HG03175 (cell line): ENCODE data around the gene CCRL2.
"Not testable (repeated sequence)": the region's sequence is repeated elsewhere in the genome, so short reads cannot be mapped to it uniquely, and the experiment has no call there.

ENCODE experiments used
- ATAC-seq: cut with Tn5 transposase; IDR thresholded peaks from one replicate; pipeline ENCODE4 v1.9.1; 2021; ENCODE audit warnings: mild to moderate bottlenecking, moderate library complexity; ENCODE audit not compliant: unreplicated experiment

CCRL2 gene

GRCh38 chr3:46401579-46401978 is 5.5 kb upstream of the CCRL2 start:
- ATAC-seq = no peak

DNA sequence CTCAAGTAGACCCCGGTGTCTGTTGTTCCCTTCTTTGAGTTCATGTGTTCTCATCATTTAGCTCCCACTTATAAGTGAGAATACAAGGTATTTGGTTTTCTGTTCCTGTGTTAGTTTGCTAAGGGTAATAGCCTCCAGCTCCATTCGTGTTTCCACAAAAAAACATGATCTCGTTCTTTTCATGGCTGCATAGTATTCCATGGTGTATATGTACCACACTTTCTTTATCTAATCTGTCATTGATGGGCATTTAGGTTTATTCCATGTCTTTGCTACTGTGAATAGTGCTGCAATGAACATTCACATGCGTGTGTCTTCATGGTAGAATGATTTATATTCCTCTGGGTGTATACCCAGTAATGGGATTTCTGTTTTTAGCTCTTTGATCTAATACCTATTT is 4.2 kb upstream of the CCRL2 start:
- ATAC-seq = not testable (repeated sequence)

DNA sequence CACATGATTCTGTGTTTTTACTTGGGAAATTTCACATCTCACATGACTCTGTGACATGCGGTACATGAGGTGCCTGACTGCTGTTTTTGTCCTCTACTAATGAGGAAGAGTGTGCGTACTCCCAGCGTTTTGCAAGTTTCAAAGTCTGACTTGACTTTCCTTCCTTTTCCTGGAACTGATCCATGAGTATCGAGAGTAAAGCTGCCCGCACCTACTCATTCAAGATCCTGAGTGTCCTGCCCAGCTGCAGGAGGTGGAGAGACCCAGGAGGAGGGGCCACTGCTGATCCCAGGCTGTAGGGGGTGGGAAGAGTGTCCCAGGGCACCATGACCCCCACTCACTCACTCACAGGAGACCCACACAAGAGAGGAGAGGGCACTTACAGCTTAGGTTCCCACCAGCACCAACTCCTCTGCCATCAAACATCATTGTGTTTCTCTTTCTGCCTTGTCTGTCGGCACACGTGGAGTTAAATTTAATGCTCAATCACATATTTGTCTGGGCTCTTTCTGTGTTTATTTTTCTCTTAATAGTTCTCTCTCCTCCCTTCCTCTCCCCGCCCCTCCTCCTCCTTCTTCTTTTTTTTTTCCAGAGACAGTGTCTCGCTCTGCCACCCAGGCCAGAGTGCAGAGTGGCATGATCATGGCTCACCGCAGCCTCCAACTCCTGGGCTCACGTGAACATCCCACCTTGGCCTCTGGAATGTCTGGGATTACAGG is 1.6 kb upstream of the CCRL2 start:
- ATAC-seq = no peak

- ATAC-seq = no peak
These were observed 644 bp upstream of the CCRL2 start for GRCh38 chr3:46406443-46406787.

DNA sequence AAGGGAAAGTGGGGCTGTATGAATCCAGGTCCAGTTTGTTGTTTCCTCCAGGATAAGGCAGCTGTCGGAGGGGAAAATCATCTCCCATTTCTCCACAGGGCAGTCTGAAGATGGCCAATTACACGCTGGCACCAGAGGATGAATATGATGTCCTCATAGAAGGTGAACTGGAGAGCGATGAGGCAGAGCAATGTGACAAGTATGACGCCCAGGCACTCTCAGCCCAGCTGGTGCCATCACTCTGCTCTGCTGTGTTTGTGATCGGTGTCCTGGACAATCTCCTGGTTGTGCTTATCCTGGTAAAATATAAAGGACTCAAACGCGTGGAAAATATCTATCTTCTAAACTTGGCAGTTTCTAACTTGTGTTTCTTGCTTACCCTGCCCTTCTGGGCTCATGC is 911 bp downstream of the CCRL2 start:
- no peak for ATAC-seq

GRCh38 chr3:46408853-46409252 is 1.8 kb downstream of the CCRL2 start:
- ATAC-seq = no peak

DNA sequence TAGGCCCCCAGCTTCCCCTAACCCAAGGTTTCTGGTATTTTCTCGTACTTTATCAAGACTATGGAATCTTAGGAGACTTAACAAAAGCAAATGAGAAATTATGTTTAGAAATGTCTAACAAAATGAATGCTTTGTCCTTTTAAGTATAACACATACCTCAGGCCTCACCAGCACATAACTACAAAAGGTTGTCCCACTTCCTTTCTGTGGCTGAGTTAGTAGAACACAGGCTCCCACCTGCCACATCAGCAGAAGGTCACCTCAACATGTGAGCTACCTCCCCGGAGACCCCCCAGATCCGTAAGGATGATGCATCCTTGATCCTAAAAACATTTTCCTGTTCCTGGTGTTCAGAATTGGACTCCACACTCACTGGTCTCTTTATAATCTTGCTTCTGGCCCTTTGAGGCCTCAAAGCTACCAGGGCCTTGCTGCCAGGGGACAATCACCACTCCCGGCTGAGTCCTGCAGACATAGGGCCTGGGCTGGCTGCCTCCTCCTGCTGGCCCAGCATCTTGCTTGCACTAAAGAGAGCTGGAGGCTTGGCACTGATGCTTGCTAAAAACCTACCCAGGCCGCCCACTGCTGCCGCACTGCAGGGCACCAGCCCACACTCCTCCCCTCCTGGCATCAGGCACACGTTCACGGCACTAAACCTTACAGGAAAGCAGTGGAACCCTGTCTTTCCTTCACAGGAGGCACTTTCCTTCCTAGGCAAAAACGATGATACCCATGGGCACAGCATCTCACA is 2.9 kb downstream of the CCRL2 start:
- ATAC-seq = no peak

GRCh38 chr3:46410669-46411068 is 3.6 kb downstream of the CCRL2 start:
- no peak for ATAC-seq

GRCh38 chr3:46411271-46411670 is 4.2 kb downstream of the CCRL2 start:
- no peak for ATAC-seq

DNA sequence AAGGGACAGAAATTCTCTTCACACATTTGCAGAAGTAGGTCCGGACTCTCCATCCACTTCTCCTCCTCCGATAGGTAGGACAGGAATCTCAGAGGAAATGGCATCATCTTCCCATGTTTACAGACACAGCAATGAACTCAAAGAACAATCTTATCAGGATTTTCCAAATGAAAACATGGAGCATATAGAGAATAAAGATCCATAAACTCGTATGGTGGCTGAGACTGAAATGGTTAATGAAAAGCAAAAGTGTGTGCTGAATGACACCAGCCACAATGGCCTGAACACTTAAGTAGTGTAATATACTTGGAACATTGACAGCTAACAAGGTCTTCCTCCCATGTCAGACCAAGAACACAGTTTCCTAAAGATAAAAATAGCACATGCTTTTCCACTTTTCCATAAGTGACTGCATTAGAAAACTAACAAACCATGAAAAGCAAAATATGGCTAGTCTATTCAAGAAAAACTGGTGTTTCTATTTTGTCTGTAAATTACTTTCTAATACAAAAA is 5.8 kb downstream of the CCRL2 start:
- ATAC-seq = no peak

DNA sequence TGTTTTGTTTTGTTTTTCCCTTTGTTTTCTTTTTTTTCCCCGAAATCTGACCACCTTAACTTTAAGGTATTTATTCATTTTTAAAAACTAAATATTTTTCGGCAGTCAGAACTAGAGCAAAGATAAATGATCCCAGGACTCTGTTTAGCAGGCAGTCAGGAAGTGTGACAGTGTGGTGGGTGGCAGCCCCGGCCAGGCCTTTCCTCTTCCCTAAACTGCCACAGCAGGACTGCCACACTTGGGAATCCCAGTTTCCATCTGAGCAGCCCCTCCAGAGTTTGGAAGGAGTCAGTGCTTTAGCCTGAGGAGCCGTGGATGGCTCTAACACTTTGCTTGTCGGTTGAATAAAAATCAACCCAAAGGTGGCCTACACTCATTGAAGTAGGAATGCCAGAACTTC is 6.9 kb downstream of the CCRL2 start:
- no peak for ATAC-seq

DNA sequence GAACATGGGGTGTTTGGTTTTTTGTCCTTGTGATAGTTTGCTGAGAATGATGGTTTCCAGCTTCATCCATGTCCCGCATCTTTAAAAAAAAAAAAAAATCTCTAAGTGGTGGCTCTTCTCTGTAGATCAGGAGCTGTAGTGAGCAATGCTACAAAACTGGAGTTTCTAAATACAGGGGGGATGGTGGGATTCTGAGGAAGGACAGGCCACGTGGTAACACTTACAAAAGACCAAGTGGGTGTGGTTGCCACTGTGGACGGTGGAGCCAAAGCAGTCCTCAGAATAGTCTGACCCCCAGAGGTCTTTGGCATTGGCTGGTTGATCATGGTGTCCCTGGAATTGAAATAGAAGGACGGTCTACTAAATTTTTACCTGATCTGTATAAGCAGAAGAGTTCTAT is 7.7 kb downstream of the CCRL2 start:
- ATAC-seq = no peak

DNA sequence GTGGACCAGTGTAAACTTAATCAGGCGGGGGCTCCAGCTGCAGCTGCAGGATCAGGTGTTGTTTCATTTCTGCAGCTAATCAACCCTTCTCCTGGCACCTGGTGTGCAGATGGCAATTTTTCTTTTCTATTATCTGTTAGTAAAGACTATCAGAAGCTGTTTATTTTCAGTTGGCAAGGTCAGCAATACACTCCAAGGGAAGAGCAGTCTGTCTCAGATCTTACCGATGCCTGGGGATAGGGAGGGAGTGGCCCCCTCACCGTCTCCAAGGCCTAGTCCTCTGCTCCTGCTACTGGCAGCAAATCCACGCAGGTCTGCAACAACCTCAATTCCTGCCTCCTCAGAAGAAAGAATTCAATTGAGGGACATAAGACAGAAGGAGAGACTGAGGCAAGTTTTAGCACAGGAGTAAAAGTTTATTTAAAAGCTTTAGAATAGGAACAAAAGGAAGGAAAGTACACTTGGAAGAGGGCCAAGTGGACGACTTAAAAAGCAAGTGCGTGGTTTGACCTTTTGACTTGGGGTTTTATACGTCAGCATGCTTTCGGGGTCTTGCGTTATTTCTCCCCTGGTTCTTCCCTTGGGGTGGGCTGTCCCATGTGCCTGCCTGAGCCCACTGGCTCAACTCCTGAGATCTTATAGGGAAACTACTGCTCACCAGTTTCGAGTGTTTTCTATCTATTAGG is 9.2 kb downstream of the CCRL2 start:
- no peak for ATAC-seq

DNA sequence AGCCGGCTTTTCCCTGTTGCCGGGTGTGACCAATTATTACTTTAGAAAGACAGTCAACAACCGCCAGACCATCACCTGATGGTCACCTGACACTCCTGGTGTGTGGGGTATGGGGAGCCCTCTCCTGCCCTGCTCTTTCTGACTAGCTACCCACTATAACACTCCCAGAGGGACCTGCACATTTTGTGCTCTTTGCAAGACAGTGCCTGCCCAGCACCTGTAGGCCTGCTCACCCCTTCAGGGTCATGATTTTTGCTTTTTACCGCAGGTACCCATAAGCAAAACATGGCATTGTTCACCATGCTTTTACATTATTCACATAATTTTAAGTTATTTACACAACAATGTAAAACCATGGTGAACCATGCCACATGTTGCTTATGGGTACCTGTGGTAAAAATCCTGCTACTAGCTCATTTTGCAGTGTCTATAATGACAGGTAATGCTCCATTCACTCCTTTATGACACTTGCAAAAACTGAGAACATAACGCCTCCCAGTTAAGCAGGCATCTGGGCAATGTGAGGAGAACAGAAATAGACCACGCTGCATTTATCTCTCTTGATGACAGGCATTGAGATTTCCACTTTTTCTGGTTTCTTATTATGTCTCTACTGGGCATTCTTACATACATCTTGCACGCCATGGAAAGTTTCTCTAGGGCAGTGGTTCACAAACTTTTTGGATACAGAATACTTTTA is 9.9 kb downstream of the CCRL2 start:
- ATAC-seq = no peak

GRCh38 chr3:46417841-46418611 is 11.0 kb downstream of the CCRL2 start:
- no peak for ATAC-seq

DNA sequence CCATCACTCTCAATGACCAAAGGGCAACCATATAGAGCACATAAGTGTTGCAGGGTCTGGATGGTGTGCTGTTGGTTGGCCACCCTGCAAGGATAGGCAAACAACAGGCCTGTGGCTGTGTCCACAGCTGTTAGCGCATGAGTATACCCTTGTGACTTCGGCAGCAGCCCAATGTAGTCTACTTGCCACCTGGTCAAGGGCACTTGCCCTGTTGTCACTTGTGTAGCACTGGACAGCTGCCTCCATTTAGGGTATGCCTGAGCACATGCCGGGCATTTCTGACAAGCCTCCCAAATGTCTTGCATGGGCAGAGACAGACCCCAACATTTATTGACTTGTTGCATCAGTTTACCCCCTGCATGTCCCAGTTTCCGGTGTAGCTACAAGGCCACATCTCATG is 12.8 kb downstream of the CCRL2 start:
- no peak for ATAC-seq

DNA sequence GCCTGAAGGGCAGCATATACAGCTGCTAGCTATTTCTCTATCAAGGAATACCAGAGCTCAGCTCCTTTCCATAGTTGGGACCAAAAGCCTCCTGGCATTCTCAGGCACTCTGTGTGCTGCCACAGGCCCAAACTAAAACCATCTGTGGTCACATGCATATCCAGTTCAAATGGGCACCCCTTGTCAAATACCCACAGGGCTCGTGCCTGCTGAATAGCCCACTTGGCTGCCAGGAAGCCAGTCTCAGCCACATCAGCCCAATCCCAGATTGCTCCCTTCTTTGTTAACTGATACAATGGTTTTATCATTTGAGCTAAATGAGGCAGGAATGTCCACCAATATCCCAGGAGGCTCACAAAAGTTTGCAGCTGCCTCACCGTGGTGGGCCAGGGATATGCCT is 13.9 kb downstream of the CCRL2 start:
- ATAC-seq = no peak

GRCh38 chr3:46422617-46423016 is 15.6 kb downstream of the CCRL2 start:
- no peak for ATAC-seq

DNA sequence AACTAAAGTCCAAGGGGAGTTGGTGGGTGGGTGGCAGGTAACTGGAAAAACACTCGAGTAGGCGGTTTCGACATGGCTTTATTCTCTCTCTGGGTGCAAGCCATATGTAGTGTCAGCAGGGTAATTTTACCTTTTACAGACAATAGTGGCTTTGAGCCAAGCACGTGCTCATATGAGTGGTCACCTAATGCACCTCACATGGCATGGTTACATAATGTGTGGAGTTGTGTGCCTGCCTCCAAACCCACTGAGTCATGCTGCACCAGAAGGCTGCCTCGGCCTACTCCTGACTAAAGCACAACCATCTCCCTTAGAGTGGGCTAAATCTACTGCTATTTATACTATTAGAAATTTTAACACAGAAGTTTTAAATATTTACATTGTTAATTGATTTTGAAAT is 16.5 kb downstream of the CCRL2 start:
- ATAC-seq = no peak

- not testable (repeated sequence) for ATAC-seq
These were observed 19.4 kb downstream of the CCRL2 start for GRCh38 chr3:46426476-46426875.

DNA sequence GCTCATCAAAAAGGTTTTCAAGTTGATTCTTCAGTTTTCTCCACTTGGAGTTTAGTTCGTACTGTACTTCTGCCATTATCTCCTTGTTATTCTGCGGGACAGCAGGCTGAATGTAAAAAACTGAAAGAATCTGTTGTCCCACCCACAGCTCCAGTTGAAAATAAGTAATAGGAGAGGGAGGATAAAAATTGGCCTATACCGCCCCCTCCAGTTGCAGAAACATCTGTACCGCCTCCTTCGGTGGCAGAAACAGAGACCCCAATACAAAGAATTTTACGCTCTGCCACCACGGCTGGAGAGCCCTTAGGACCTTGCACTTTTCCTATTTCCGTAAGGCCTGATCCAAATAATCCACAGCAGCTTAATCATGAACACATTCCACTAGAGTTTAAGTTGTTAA is 20.3 kb downstream of the CCRL2 start:
- ATAC-seq = not testable (repeated sequence)
